Smooth muscle cell (in vitro differentiated cells): ENCODE measurements around the gene EP300. TPM values are rescaled to one million over a fixed set of nuclear protein-coding genes. Genes with fewer than 3 reads are reported as not detected.

ENCODE experiments used
- DNase-seq: peaks from one replicate; lab custom pipeline; 2025; ENCODE audit not compliant: unreplicated experiment; lab: John Stamatoyannopoulos, UW
- H2AFZ ChIP-seq: fragments of 200-600 bp; sonication (generic); 2 replicates; pipeline ENCODE4 v1.6.0; 2016; ENCODE audit warnings: antibody characterized with exemption, low read depth, mild to moderate bottlenecking
- H3F3A ChIP-seq: fragments of 200-600 bp; sonication (generic); 2 replicates; pipeline ENCODE4 v1.6.0; 2017; ENCODE audit warnings: antibody characterized with exemption, low read depth
- H3K27ac ChIP-seq: fragments of 200-600 bp; sonication (generic); 2 replicates; pipeline ENCODE4 v1.5.1; 2016; ENCODE audit warnings: low read depth, mild to moderate bottlenecking
- H3K27me3 ChIP-seq: fragments of 200-600 bp; sonication (generic); 2 replicates; pipeline ENCODE4 v1.6.1; 2016; ENCODE audit warnings: low read depth, mild to moderate bottlenecking
- H3K36me3 ChIP-seq: fragments of 200-600 bp; sonication (generic); 2 replicates; pipeline ENCODE4 v1.5.1; 2016; ENCODE audit warnings: low read depth
- H3K4me1 ChIP-seq: fragments of 200-600 bp; sonication (generic); 2 replicates; pipeline ENCODE4 v1.5.1; 2016; ENCODE audit warnings: low read depth
- H3K4me2 ChIP-seq: fragments of 200-600 bp; sonication (generic); 2 replicates; pipeline ENCODE4 v1.6.0; 2016; ENCODE audit warnings: mild to moderate bottlenecking
- H3K4me3 ChIP-seq: fragments of 200-600 bp; sonication (generic); 2 replicates; pipeline ENCODE4 v1.5.1; 2016; ENCODE audit warnings: mild to moderate bottlenecking
- H3K79me2 ChIP-seq: fragments of 200-600 bp; sonication (generic); 2 replicates; pipeline ENCODE4 v1.6.0; 2016; ENCODE audit warnings: low read depth, mild to moderate bottlenecking
- H3K9ac ChIP-seq: fragments of 200-600 bp; sonication (generic); 2 replicates; pipeline ENCODE4 v1.6.0; 2016; ENCODE audit warnings: low read depth
- H3K9me3 ChIP-seq: fragments of 200-600 bp; sonication (generic); replicated peaks from 2 replicates; pipeline ENCODE4 v1.5.1; 2016; ENCODE audit warnings: low read depth
- H4K20me1 ChIP-seq: fragments of 200-600 bp; sonication (generic); 2 replicates; pipeline ENCODE4 v1.6.0; 2016; ENCODE audit warnings: low read depth
- CTCF ChIP-seq: fragments of 200-600 bp; sonication (generic); IDR thresholded peaks from 2 replicates; pipeline ENCODE4 v1.5.1; 2017; ENCODE audit warnings: borderline replicate concordance, mild to moderate bottlenecking, antibody characterized with exemption; ENCODE audit not compliant: insufficient read depth, poor library complexity, severe bottlenecking
- WGBS: methylation state at CpG from one replicate; pipeline ENCODE4 v1.1.7; 2016; ENCODE audit warnings: low lambda C conversion rate; 5-methylcytosine and 5-hydroxymethylcytosine counted together
- microRNA counts: library from miRNA; unstranded; fragments of <30 nt; microRNA quantifications from one replicate; lab custom pipeline; 2016
- polyA plus RNA-seq: library from polyadenylated mRNA; unstranded; fragments of >200 nt; fragmentation: Nextera tagmentation; extraction: Ambion mirVana; gene quantifications from 2 replicates; pipeline ENCODE4 v1.2.1, GENCODE V29; 2016
- small RNA-seq: library from RNA; depleted of rRNA; stranded (forward); fragments of <200 nt; gene quantifications from one replicate; pipeline ENCODE3, GENCODE V24; 2014
- total RNA-seq: library from RNA; depleted of rRNA; stranded (reverse); fragments of >200 nt; gene quantifications from 2 replicates; pipeline ENCODE4 v1.2.3, GENCODE V29; 2014

The EP300 gene
- total and polyA plus RNA-seq, 2 experiments from 2014 or later = 10.3 to 46.8 TPM

- Histone ChIP-seq H3K4me3 (no peak overlapping the region), H3K79me2 (no peaks in the 10 kb centered on the region), H3K4me2 (no peak overlapping the region), H3K27me3 (no peaks in the 10 kb centered on the region), H4K20me1 (no peaks in the 10 kb centered on the region), H3F3A (no peaks in the 10 kb centered on the region), H3K9ac (no peak overlapping the region), H3K4me1 (no peaks in the 10 kb centered on the region), H3K36me3 (no peaks in the 10 kb centered on the region), H3K27ac (no peak overlapping the region), H3K9me3 (no peaks in the 10 kb centered on the region), H2AFZ (no peak overlapping the region)
- DNase-seq = no peak
- 97% methylated on average over 6 of the region's 6 CpGs for WGBS
- no peak for TF ChIP-seq CTCF
Measured at GRCh38 chr22:41229215-41229614, 136.8 kb downstream of the EP300 start.

MicroRNAs within 50 kb of the gene (microRNA counts, 767-probe panel; counts per million panel counts)
- microRNA hsa-miR-1281 (lab: Ali Mortazavi, UCI) = 183 counts per million

Small RNAs within 50 kb of the gene (small RNA-seq; reads per million reads assigned to genes)
- not detected for gene RF00019
- not detected for gene RNU6-375P

Other genes starting within 250 kb of the EP300 start
- gene ST13, start 236.0 kb upstream of the EP300 start, total RNA-seq = 118 and 128 TPM in 2 replicates
- 129 and 146 TPM in 2 replicates for gene ST13, start 236.0 kb upstream of the EP300 start, polyA plus RNA-seq
- 9.8 and 12.3 TPM in 2 replicates for gene XPNPEP3, start 235.4 kb upstream of the EP300 start, total RNA-seq
- 3.9 and 5.3 TPM in 2 replicates for gene XPNPEP3, start 235.4 kb upstream of the EP300 start, polyA plus RNA-seq
- not detected in 2 replicates for gene DNAJB7, start 230.5 kb upstream of the EP300 start, total RNA-seq
- 0.26 TPM in 1 of 2 replicates, not detected in the other for gene DNAJB7, start 230.5 kb upstream of the EP300 start, polyA plus RNA-seq
- 98.0 and 127 TPM in 2 replicates for gene RBX1, start 141.2 kb upstream of the EP300 start, total RNA-seq
- 276 and 277 TPM in 2 replicates for gene RBX1, start 141.2 kb upstream of the EP300 start, polyA plus RNA-seq
- 10.7 and 11.2 TPM in 2 replicates for gene L3MBTL2, start 112.7 kb downstream of the EP300 start, total RNA-seq
- 15.5 TPM in 2 replicates for gene L3MBTL2, start 112.7 kb downstream of the EP300 start, polyA plus RNA-seq
- 1.2 TPM in 1 of 2 replicates, not detected in the other for gene CHADL, start 148.3 kb downstream of the EP300 start, total RNA-seq
- gene CHADL, start 148.3 kb downstream of the EP300 start, polyA plus RNA-seq = 0.17 and 2.2 TPM in 2 replicates
- gene RANGAP1, start 193.6 kb downstream of the EP300 start, total RNA-seq = 20.6 and 24.8 TPM in 2 replicates
- gene RANGAP1, start 193.6 kb downstream of the EP300 start, polyA plus RNA-seq = 21.7 and 38.4 TPM in 2 replicates
- gene ZC3H7B, start 208.9 kb downstream of the EP300 start, total RNA-seq = 20.3 and 20.6 TPM in 2 replicates
- gene ZC3H7B, start 208.9 kb downstream of the EP300 start, polyA plus RNA-seq = 3.7 and 5.5 TPM in 2 replicates